ENCODE measurements around the gene UNC13A. TPM values are rescaled to one million over a fixed set of nuclear protein-coding genes. Genes with fewer than 3 reads are reported as not detected.

The UNC13A gene
- total and polyA plus RNA-seq, 2 donors (not counting 3 experiments of a cell fraction or from before 2014, with no cell fraction given) = 0.04 to 0.09 TPM

GRCh38 chr19:17682273-17682672 lies 5.9 kb downstream of the UNC13A start:
- no peak for FAIRE-seq
- BruUV-seq (replicated peaks) = no TSS peak
- dilution Hi-C loops (cut with MboI; ENCODE audit: extremely low pct_ligation_motif_present, low sequenced_read_pairs) = no loop called here

GRCh38 chr19:17681505-17682125 lies 6.5 kb downstream of the UNC13A start:
- CTCF ChIA-PET = interaction anchor here (0.7 to 0.8 kb wide), 3 partner anchors 85 to 450 kb away, joined by 3 read pairs; no protein-coding TSS in a partner anchor
- no peak overlapping the region for H3K27ac ChIP-seq (ENCODE audit: insufficient read depth, low read depth, low read length)
- no peak for TF ChIP-seq GATA2 (IDR thresholded peaks at IDR 0.05; ENCODE audit: insufficient read depth, insufficient read length, low read depth, low read length)
- no peak for TF ChIP-seq MAX (IDR thresholded peaks at IDR 0.05; ENCODE audit: insufficient read depth, insufficient read length)
- TF ChIP-seq JUN (IDR thresholded peaks at IDR 0.05; ENCODE audit: borderline replicate concordance, insufficient read depth, insufficient read length, low read depth) = peak; percentile 85
- H3K9ac ChIP-seq (replicated peaks; ENCODE audit: extremely low read depth, insufficient read depth, low read length) = no peak overlapping the region
- H4K20me1 ChIP-seq (replicated peaks; ENCODE audit: control insufficient read depth, extremely low read depth, insufficient read depth, low read length) = no peaks in the 10 kb centered on the region
- no peaks in the 10 kb centered on the region for H3K9me1 ChIP-seq (replicated peaks; ENCODE audit: control insufficient read depth, extremely low read depth, insufficient read depth, low read length)
- H2AFZ ChIP-seq (ENCODE audit: low read depth, low read length) = no peak overlapping the region
- FAIRE-seq (peak; percentile 48), DNase-seq (ENCODE audit: low read depth, low spot score) (peak; percentile 30)
- peaks cover 0 to 6% of the 10 kb centered on the region in 2 experiments for H3K27me3 ChIP-seq (ENCODE audit: control insufficient read depth in 2 of 2, insufficient read depth in 2 of 2, low read length in 2 of 2)
- no peak overlapping the region for H3K4me3 ChIP-seq (replicated peaks in 1 of 3; ENCODE audit: insufficient read depth in 1 of 3, low read depth in 1 of 3, low read length in 3 of 3)
- H3K4me1 ChIP-seq (ENCODE audit: control insufficient read depth, extremely low read depth, insufficient read depth, low read length) = peaks cover 19% of the 10 kb centered on the region
- no peaks in the 10 kb centered on the region for H3K79me2 ChIP-seq (ENCODE audit: control insufficient read depth, insufficient read depth, low read length)
- POLR2A ChIA-PET = no interaction called here
- no TSS peak for BruUV-seq (replicated peaks)
- H3K4me2 ChIP-seq (ENCODE audit: insufficient read depth, low read length) = no peak overlapping the region
- no peaks in the 10 kb centered on the region for H3K9me3 ChIP-seq (replicated peaks; ENCODE audit: control insufficient read depth, insufficient read depth, low read length)
- H3K36me3 ChIP-seq (ENCODE audit: control insufficient read depth in 2 of 2, extremely low read depth in 1 of 2, insufficient read depth in 2 of 2, low read length in 2 of 2) = no peaks in the 10 kb centered on the region
- dilution Hi-C loops (cut with MboI; ENCODE audit: extremely low pct_ligation_motif_present, low sequenced_read_pairs) = no loop called here
- intact Hi-C loops (cut with micrococcal nuclease) = no loop called here

More at GRCh38 chr19:17682273-17682672, 5.9 kb downstream of the UNC13A start:
- Histone ChIP-seq H3K9ac (replicated peaks; ENCODE audit: extremely low read depth, insufficient read depth, low read length) (no peak overlapping the region), H3K4me2 (ENCODE audit: insufficient read depth, low read length) (no peak overlapping the region), H4K20me1 (replicated peaks; ENCODE audit: control insufficient read depth, extremely low read depth, insufficient read depth, low read length) (no peaks in the 10 kb centered on the region), H3K4me3 (replicated peaks in 1 of 3; ENCODE audit: insufficient read depth in 1 of 3, low read depth in 1 of 3, low read length in 3 of 3) (no peak overlapping the region), H3K4me1 (ENCODE audit: control insufficient read depth, extremely low read depth, insufficient read depth, low read length) (peaks cover 24% of the 10 kb centered on the region), H3K9me3 (replicated peaks; ENCODE audit: control insufficient read depth, insufficient read depth, low read length) (no peaks in the 10 kb centered on the region), H3K9me1 (replicated peaks; ENCODE audit: control insufficient read depth, extremely low read depth, insufficient read depth, low read length) (no peaks in the 10 kb centered on the region), H3K27ac (ENCODE audit: insufficient read depth, low read depth, low read length) (no peak overlapping the region), H2AFZ (ENCODE audit: low read depth, low read length) (no peak overlapping the region), H3K79me2 (ENCODE audit: control insufficient read depth, insufficient read depth, low read length) (no peaks in the 10 kb centered on the region), H3K27me3 (ENCODE audit: control insufficient read depth in 2 of 2, insufficient read depth in 2 of 2, low read length in 2 of 2) (peaks cover 5 to 6% of the 10 kb centered on the region in 2 experiments), H3K36me3 (ENCODE audit: control insufficient read depth in 2 of 2, extremely low read depth in 1 of 2, insufficient read depth in 2 of 2, low read length in 2 of 2) (no peaks in the 10 kb centered on the region)
- POLR2A ChIA-PET = no interaction called here
- DNase-seq (ENCODE audit: low read depth, low spot score) = no peak
- CTCF ChIA-PET = interaction anchor here (0.7 to 0.8 kb wide), 2 partner anchors 84 to 449 kb away, joined by 3 read pairs; no protein-coding TSS in a partner anchor
- TF ChIP-seq, protein P1, sequence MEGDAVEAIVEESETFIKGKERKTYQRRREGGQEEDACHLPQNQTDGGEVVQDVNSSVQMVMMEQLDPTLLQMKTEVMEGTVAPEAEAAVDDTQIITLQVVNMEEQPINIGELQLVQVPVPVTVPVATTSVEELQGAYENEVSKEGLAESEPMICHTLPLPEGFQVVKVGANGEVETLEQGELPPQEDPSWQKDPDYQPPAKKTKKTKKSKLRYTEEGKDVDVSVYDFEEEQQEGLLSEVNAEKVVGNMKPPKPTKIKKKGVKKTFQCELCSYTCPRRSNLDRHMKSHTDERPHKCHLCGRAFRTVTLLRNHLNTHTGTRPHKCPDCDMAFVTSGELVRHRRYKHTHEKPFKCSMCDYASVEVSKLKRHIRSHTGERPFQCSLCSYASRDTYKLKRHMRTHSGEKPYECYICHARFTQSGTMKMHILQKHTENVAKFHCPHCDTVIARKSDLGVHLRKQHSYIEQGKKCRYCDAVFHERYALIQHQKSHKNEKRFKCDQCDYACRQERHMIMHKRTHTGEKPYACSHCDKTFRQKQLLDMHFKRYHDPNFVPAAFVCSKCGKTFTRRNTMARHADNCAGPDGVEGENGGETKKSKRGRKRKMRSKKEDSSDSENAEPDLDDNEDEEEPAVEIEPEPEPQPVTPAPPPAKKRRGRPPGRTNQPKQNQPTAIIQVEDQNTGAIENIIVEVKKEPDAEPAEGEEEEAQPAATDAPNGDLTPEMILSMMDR (IDR thresholded peaks at IDR 0.05; ENCODE audit: extremely low read depth in 1 of 2, insufficient read depth in 1 of 2, low read depth in 1 of 2, low read length in 2 of 2) = no peak
- intact Hi-C loops (cut with micrococcal nuclease) = no loop called here

Data from endothelial cell of umbilical vein (primary cell).